T-cell (primary cell): ENCODE results near the gene GALNT1. TPM values are rescaled to one million over a fixed set of nuclear protein-coding genes. Genes with fewer than 3 reads are reported as not detected.

Experiments
- ATAC-seq, 4 experiments: fragments of 200-7000 bp in 3 of 4; fragments of 150-1000 bp in 1 of 4; cut with Tn5 transposase; replicated peaks in 1 of 4; 1 replicate in 3 of 4; 2 replicates in 1 of 4; pipeline ENCODE4 v1.10.0; 2021; ENCODE audit warnings: moderate library complexity in 3 of 4, mild to moderate bottlenecking in 2 of 4, moderate number of reproducible peaks in 1 of 4
- CTCF ChIA-PET, 2 donors: fragments of 300-600 bp; sonication (Branson Sonifier 250); formaldehyde crosslinking; loops; one replicate each; lab custom pipeline; 2022; ENCODE audit warnings: antibody characterized with exemption in 2 of 2; lab: Charles Lee
- POLR2A ChIA-PET, 2 donors: fragments of 300-600 bp; sonication (Branson Sonifier 250); formaldehyde crosslinking; loops; one replicate each; lab custom pipeline; 2022; ENCODE audit warnings: antibody characterized with exemption in 2 of 2; lab: Charles Lee
- DNase-seq, 35 experiments: peaks; one replicate each; pipeline versions ENCODE4 v3.0.0 to v3.0.0-alpha.2; 2013 to 2023
- H3K27ac ChIP-seq: one replicate; pipeline ENCODE4 v1.5.1; 2013; ENCODE audit warnings: low read length
- H3K27me3 ChIP-seq, 2 experiments: replicated peaks in 1 of 2; 1 replicate in 1 of 2; 2 replicates in 1 of 2; pipeline versions ENCODE4 v1.6.1 to v1.7.0; 2013; ENCODE audit warnings: low read length in 1 of 2, mixed read lengths in 1 of 2; ENCODE audit not compliant: control insufficient read depth in 2 of 2, insufficient read depth in 2 of 2; ENCODE audit errors: extremely low read depth in 1 of 2
- H3K36me3 ChIP-seq, 2 donors: 1 replicate in 1 of 2; 2 replicates in 1 of 2; pipeline versions ENCODE4 v1.6.1 to v1.7.0; 2013; ENCODE audit warnings: low read length in 1 of 2; ENCODE audit not compliant: control insufficient read depth in 2 of 2, insufficient read depth in 1 of 2; ENCODE audit errors: extremely low read depth in 1 of 2
- H3K4me1 ChIP-seq, 2 experiments: 1 replicate in 1 of 2; 2 replicates in 1 of 2; pipeline versions ENCODE4 v1.6.1 to v1.7.0; 2013; ENCODE audit warnings: low read length in 2 of 2, mixed read lengths in 1 of 2; ENCODE audit not compliant: insufficient read depth in 2 of 2, control insufficient read depth in 1 of 2; ENCODE audit errors: extremely low read depth in 1 of 2
- H3K4me3 ChIP-seq, 2 donors: 1 replicate in 1 of 2; 2 replicates in 1 of 2; pipeline versions ENCODE4 v1.5.1 to v1.7.0; 2013; ENCODE audit warnings: mild to moderate bottlenecking in 2 of 2, low read length in 1 of 2, moderate library complexity in 1 of 2; ENCODE audit not compliant: control insufficient read depth in 1 of 2; ENCODE audit errors: extremely low read depth in 1 of 2
- H3K9me3 ChIP-seq: 2 replicates; pipeline ENCODE4 v1.7.0; 2013
- H3K27ac Mint-ChIP-seq, 2 donors: one replicate each; pipeline ENCODE4 v1.8.0; 2020 to 2021; ENCODE audit warnings: mild to moderate bottlenecking in 2 of 2, mixed read lengths in 2 of 2
- H3K27me3 Mint-ChIP-seq, 2 donors: one replicate each; pipeline ENCODE4 v1.8.0; 2021 to 2022; ENCODE audit warnings: mixed read lengths in 2 of 2
- H3K36me3 Mint-ChIP-seq: one replicate; pipeline ENCODE4 v1.8.0; 2021; ENCODE audit warnings: mixed read lengths
- H3K4me1 Mint-ChIP-seq, 3 donors: one replicate each; pipeline ENCODE4 v1.8.0; 2020 to 2022; ENCODE audit warnings: mixed read lengths in 3 of 3, mild to moderate bottlenecking in 1 of 3
- H3K4me3 Mint-ChIP-seq, 3 donors: one replicate each; pipeline ENCODE4 v1.8.0; 2020 to 2022; ENCODE audit warnings: mild to moderate bottlenecking in 3 of 3, mixed read lengths in 3 of 3, moderate library complexity in 3 of 3
- H3K9me3 Mint-ChIP-seq, 3 donors: one replicate each; pipeline ENCODE4 v1.8.0; 2020 to 2022; ENCODE audit warnings: mixed read lengths in 3 of 3
- WGBS: methylation state at CpG from one replicate; pipeline ENCODE4 v1.1.5; 2013; ENCODE audit warnings: missing lambda C conversion rate; ENCODE audit not compliant: insufficient coverage; 5-methylcytosine and 5-hydroxymethylcytosine counted together
- total RNA-seq, 35 experiments: library from RNA in 6 of 35; stranded (reverse) in 6 of 35; fragments of 120-200 nt in 1 of 35; gene quantifications; one replicate each; pipeline versions ENCODE4 v1.2.1 to v1.2.4 and lab custom pipeline; 2013 to 2026

GALNT1 gene
- total RNA-seq, 5 donors from 2014 or later (not counting 1 experiment from before 2014, with no cell fraction given): 28.2 to 34.2 (median 30.0) TPM

DNA sequence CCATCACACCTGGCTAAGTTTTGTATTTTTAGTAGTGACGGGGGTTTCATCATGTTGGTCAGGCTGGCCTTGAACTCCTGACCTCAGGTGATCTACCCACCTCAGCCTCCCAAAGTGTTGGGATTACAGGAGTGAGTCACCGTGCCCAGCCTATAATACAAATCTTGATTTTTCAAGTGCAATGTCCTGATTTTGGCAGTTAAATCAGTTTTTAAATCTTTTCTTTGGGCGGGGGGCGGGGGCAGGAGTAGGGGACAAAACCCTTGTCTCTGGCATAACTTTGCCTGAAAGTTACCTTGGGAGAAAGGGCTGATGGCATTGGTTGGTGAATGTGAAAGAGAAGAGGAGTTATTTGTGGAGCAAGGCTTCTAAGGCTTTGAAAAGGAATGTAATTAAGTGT lies 12.3 kb downstream of the GALNT1 start:
- DNase-seq (no peak), ATAC-seq (no peak)
- Histone ChIP-seq H3K27ac (no peak overlapping the region), H3K9me3 (no peaks in the 10 kb centered on the region), H3K4me1 (no peaks in the 10 kb centered on the region), H3K27me3 (no peaks in the 10 kb centered on the region), H3K36me3 (no peaks in the 10 kb centered on the region), H3K4me3 (no peak overlapping the region)
- peaks cover 8% of the 10 kb centered on the region for H3K36me3 Mint-ChIP-seq
- peaks cover 0 to 2% (median 0%) of the 10 kb centered on the region in 3 donors for H3K9me3 Mint-ChIP-seq
- no peaks in the 10 kb centered on the region for H3K27me3 Mint-ChIP-seq
- ChIA-PET CTCF (no interaction called here), POLR2A (no interaction called here)
- 100% methylated on average over 2 of the region's 4 CpGs for whole genome bisulfite sequencing
- no peak overlapping the region for H3K27ac Mint-ChIP-seq
- no peak overlapping the region for H3K4me3 Mint-ChIP-seq
- peaks cover 25 to 32% (median 31%) of the 10 kb centered on the region in 3 donors for H3K4me1 Mint-ChIP-seq

DNA sequence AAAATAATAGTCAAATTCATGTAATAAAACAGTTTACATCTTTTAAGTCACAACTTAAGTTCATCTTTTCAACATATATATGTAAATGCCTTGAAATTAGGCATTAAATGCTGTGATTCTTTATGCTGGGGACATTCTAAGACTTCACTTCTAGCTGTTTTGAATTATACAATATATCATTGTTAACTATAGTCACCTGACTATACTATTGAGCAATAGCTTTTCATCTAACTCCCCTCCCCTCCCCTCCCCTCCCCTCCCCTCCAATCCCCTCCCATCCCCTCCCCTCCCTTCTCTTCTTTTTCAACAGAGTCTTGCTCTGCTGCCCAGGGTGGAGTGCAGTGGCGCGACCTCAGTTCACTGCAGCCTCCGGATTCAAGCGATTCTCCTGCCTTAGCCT lies 16.2 kb downstream of the GALNT1 start:
- Histone ChIP-seq H3K27ac (no peak overlapping the region), H3K4me1 (no peaks in the 10 kb centered on the region), H3K27me3 (no peaks in the 10 kb centered on the region), H3K9me3 (peaks cover 3% of the 10 kb centered on the region), H3K4me3 (no peak overlapping the region), H3K36me3 (no peaks in the 10 kb centered on the region)
- ATAC-seq (no peak), DNase-seq (no peak)
- Mint-ChIP-seq H3K36me3 (peaks cover 38% of the 10 kb centered on the region), H3K27me3 (no peaks in the 10 kb centered on the region), H3K9me3 (peaks cover 23 to 28% (median 27%) of the 10 kb centered on the region in 3 donors), H3K27ac (no peak overlapping the region), H3K4me1 (peaks cover 18 to 26% (median 22%) of the 10 kb centered on the region in 3 donors), H3K4me3 (no peak overlapping the region)
- no CpG with 5 or more reads among the region's 4 CpGs for WGBS
- POLR2A ChIA-PET: no interaction called here
- CTCF ChIA-PET: no interaction called here

DNA sequence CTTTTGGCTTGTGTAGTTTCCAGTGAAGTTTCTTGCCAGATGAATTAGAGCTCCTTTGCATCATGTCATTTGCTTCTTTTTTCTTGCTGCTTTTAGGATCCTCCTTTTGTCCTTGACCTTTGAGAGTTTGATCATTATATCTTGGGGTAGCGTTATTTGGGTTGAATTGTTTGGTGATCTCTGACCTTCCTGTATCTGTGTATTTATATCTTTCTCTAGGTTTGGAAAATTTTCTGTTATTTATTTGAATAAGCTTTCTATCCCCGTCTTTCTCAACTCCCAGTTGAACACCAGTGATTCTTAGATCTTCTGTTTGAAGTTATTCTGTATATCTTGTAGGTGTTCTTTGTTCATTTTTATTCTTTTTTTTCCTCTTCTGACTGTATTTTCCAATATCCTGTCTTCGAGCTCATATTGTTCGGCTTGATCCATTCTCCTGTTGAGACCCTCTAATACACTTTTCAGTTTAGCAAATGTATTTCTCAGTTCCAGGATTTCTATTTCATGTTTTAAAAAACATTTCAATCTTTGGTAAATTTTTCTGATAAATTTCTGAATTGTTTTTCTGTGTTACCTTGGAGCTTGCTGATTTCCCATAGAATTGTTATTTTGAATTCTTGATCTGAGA lies 20.8 kb downstream of the GALNT1 start:
- Mint-ChIP-seq H3K4me3 (no peak overlapping the region), H3K4me1 (peaks cover 20 to 36% (median 26%) of the 10 kb centered on the region in 3 donors), H3K27me3 (no peaks in the 10 kb centered on the region), H3K9me3 (peaks cover 23 to 41% (median 34%) of the 10 kb centered on the region in 3 donors), H3K27ac (no peak overlapping the region), H3K36me3 (peaks cover 52% of the 10 kb centered on the region)
- WGBS: no CpG with 5 or more reads among the region's 4 CpGs
- Histone ChIP-seq H3K27ac (no peak overlapping the region), H3K4me1 (no peaks in the 10 kb centered on the region), H3K9me3 (peaks cover 3% of the 10 kb centered on the region), H3K4me3 (no peak overlapping the region), H3K36me3 (no peaks in the 10 kb centered on the region), H3K27me3 (no peaks in the 10 kb centered on the region)
- DNase-seq (no peak), ATAC-seq (no peak)
- POLR2A ChIA-PET: no interaction called here
- CTCF ChIA-PET: no interaction called here

DNA sequence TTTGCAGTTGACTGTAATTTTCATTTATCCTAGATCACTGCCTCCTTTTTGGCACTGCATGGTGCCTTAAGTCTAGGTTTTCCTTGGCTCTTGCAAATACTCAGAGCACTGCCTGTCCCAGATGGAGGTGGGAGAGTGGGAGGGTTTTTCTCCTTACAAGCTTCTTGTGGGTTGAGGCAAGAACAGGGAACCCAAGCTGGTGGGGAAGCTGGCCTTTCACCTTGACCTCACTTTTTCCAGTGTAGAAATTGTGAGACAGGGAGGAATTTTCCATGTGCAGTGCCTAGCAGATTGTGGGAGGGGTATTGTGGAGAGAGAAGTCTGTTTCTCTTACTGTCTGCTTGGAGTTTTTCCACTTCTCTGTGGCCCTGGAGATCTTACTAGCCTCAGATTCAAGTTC lies 21.5 kb downstream of the GALNT1 start:
- Histone ChIP-seq H3K4me3 (no peak overlapping the region), H3K36me3 (no peaks in the 10 kb centered on the region), H3K9me3 (peaks cover 3% of the 10 kb centered on the region), H3K27me3 (no peaks in the 10 kb centered on the region), H3K4me1 (no peaks in the 10 kb centered on the region), H3K27ac (no peak overlapping the region)
- CTCF ChIA-PET: no interaction called here
- POLR2A ChIA-PET: no interaction called here
- DNase-seq (no peak), ATAC-seq (no peak)
- Mint-ChIP-seq H3K9me3 (peaks cover 23 to 41% (median 34%) of the 10 kb centered on the region in 3 donors), H3K27me3 (no peaks in the 10 kb centered on the region), H3K36me3 (peaks cover 52% of the 10 kb centered on the region), H3K4me3 (no peak overlapping the region), H3K4me1 (peaks cover 24 to 40% (median 30%) of the 10 kb centered on the region in 3 donors), H3K27ac (no peak overlapping the region)

DNA sequence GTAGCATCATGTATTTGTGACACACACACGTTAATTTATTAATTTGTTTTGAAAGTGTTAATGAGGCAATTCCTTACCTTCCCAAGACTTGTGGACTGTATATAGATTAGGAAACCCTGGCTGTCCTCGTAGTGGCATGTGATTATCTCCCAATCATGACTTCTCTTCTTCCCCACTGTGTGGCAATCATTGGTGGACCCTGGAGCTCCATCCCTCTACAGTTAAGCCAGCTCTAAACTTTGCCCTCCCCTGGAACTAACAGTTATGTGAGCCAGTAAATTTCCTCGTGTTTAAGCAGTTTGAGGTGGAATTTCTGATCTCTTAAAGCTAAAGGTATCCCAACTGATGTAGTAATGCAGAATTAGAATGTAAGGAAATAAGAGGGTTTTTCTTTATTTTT lies 22.0 kb downstream of the GALNT1 start:
- POLR2A ChIA-PET: no interaction called here
- no peaks in the 10 kb centered on the region for H3K36me3 ChIP-seq
- Mint-ChIP-seq H3K27ac (no peak overlapping the region), H3K9me3 (peaks cover 23 to 41% (median 34%) of the 10 kb centered on the region in 3 donors), H3K27me3 (no peaks in the 10 kb centered on the region), H3K36me3 (peaks cover 48% of the 10 kb centered on the region), H3K4me1 (peaks cover 24 to 43% (median 30%) of the 10 kb centered on the region in 3 donors), H3K4me3 (no peak overlapping the region)
- no peaks in the 10 kb centered on the region for H3K27me3 ChIP-seq
- no peaks in the 10 kb centered on the region for H3K4me1 ChIP-seq
- DNase-seq: no peak
- ATAC-seq: no peak
- H3K4me3 ChIP-seq: no peak overlapping the region
- CTCF ChIA-PET: no interaction called here
- no CpG with 5 or more reads among the region's 3 CpGs for WGBS
- no peak overlapping the region for H3K27ac ChIP-seq
- H3K9me3 ChIP-seq: peaks cover 3% of the 10 kb centered on the region

DNA sequence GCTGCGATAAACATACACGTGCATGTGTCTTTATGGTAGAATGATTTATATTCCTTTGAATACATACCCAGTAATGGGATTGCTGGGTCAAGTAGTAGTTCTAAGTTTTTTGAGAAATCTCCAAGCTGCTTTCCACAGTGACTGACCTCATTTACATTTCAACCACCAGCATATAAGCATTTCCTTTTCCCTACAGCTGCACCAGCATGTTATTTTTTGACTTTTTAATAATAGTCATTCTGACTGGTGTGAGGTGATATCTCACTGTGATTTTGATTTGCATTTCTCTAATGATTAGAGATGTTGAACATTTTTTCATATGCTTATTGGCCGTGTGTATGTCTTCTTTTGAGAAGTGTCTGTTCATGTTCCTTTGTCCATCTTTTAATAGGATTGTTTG lies 22.8 kb downstream of the GALNT1 start:
- no peaks in the 10 kb centered on the region for H3K27me3 Mint-ChIP-seq
- no peaks in the 10 kb centered on the region for H3K4me1 ChIP-seq
- ChIA-PET CTCF (no interaction called here), POLR2A (no interaction called here)
- H3K27ac ChIP-seq: no peak overlapping the region
- DNase-seq (no peak), ATAC-seq (no peak)
- H3K36me3 ChIP-seq: no peaks in the 10 kb centered on the region
- H3K4me3 Mint-ChIP-seq: no peak overlapping the region
- WGBS: no CpG with 5 or more reads among the region's 3 CpGs
- H3K27ac Mint-ChIP-seq: no peak overlapping the region
- peaks cover 44% of the 10 kb centered on the region for H3K36me3 Mint-ChIP-seq
- H3K9me3 Mint-ChIP-seq: peaks cover 23 to 41% (median 29%) of the 10 kb centered on the region in 3 donors
- H3K4me1 Mint-ChIP-seq: peaks cover 28 to 47% (median 35%) of the 10 kb centered on the region in 3 donors
- H3K9me3 ChIP-seq: peaks cover 3% of the 10 kb centered on the region
- H3K27me3 ChIP-seq: no peaks in the 10 kb centered on the region
- no peak overlapping the region for H3K4me3 ChIP-seq
